Peyer's patch (tissue), 4 donors: ENCODE data around the gene PCGF3.

Experiments
- POLR2A ChIP-seq, 2 donors: fragments of 450-650 bp; IDR thresholded peaks; one replicate each; pipeline ENCODE4 v1.5.1; 2017; ENCODE audit warnings: antibody characterized with exemption in 2 of 2, mild to moderate bottlenecking in 2 of 2, moderate library complexity in 2 of 2
- TF ChIP-seq, protein P1 (sequence below), 6 experiments: fragments of 450-650 bp in 4 of 6; fragments of 200-600 bp in 2 of 6; sonication (generic) in 1 of 6; IDR thresholded peaks; one replicate each; pipeline ENCODE4 v1.5.1; 2017 to 2019; ENCODE audit warnings: antibody characterized with exemption in 6 of 6, mild to moderate bottlenecking in 3 of 6, moderate library complexity in 1 of 6

- TF ChIP-seq, protein P1, sequence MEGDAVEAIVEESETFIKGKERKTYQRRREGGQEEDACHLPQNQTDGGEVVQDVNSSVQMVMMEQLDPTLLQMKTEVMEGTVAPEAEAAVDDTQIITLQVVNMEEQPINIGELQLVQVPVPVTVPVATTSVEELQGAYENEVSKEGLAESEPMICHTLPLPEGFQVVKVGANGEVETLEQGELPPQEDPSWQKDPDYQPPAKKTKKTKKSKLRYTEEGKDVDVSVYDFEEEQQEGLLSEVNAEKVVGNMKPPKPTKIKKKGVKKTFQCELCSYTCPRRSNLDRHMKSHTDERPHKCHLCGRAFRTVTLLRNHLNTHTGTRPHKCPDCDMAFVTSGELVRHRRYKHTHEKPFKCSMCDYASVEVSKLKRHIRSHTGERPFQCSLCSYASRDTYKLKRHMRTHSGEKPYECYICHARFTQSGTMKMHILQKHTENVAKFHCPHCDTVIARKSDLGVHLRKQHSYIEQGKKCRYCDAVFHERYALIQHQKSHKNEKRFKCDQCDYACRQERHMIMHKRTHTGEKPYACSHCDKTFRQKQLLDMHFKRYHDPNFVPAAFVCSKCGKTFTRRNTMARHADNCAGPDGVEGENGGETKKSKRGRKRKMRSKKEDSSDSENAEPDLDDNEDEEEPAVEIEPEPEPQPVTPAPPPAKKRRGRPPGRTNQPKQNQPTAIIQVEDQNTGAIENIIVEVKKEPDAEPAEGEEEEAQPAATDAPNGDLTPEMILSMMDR (IDR thresholded peaks at IDR 0.05), result no peak
- no peak for TF ChIP-seq POLR2A (IDR thresholded peaks at IDR 0.05)
Measured at GRCh38 chr4:791252-791897, 85.7 kb downstream of the PCGF3 start.
